GM13977 (cell line): ENCODE data around the gene SAMHD1.

ENCODE experiments used
- DNase-seq: peaks from one replicate; pipeline ENCODE4 v3.0.0; 2012; ENCODE audit warnings: low spot score
- CTCF ChIP-seq: IDR thresholded peaks from 2 replicates; pipeline ENCODE4 v1.5.1; 2012; ENCODE audit warnings: mild to moderate bottlenecking, control low read depth; ENCODE audit not compliant: insufficient read depth; ENCODE audit errors: extremely low read depth, missing control alignments
- in situ Hi-C: fragments of 300-500 bp; cut with MboI; formaldehyde crosslinking; loops from one replicate; pipeline ENCODE4 v1.12.0; 2022; ENCODE audit warnings: low sequenced_read_pairs, low pct_unique_long_range_greater_than_20kb, mixed read lengths, inconsistent platforms; ENCODE audit not compliant: unreplicated experiment

SAMHD1 gene

GRCh38 chr20:36872852-36873251, 78.7 kb downstream of the SAMHD1 start:
- in situ Hi-C loops: no loop called here
- DNase-seq: no peak

GRCh38 chr20:36871640-36872570, 79.6 kb downstream of the SAMHD1 start:
- no peak for DNase-seq
- no peak for TF ChIP-seq CTCF
- in situ Hi-C loops: no loop called here

More at GRCh38 chr20:36872852-36873251, 78.7 kb downstream of the SAMHD1 start:
- no peak for TF ChIP-seq CTCF

- no peak for DNase-seq
- in situ Hi-C loops: no loop called here
- no peak for TF ChIP-seq CTCF
Measured at GRCh38 chr20:36866681-36867495, 84.6 kb downstream of the SAMHD1 start.

- TF ChIP-seq CTCF: no peak
- in situ Hi-C loops: no loop called here
- no peak for DNase-seq
Measured at GRCh38 chr20:36866164-36866563, 85.3 kb downstream of the SAMHD1 start.

GRCh38 chr20:36865861-36866149, 85.7 kb downstream of the SAMHD1 start:
- in situ Hi-C loops: no loop called here
- TF ChIP-seq CTCF: no peak
- DNase-seq: no peak

- no peak for DNase-seq
- TF ChIP-seq CTCF: no peak
- in situ Hi-C loops: no loop called here
Measured at GRCh38 chr20:36865076-36865860, 86.2 kb downstream of the SAMHD1 start.
